Breast epithelium (tissue), 3 donors: Measurements from ENCODE around the gene MCF2L2.

Source experiments
- CTCF ChIP-seq, 3 donors: fragments of 450-650 bp; IDR thresholded peaks; one replicate each; pipeline ENCODE4 v1.5.1; 2016 to 2017; ENCODE audit warnings: antibody characterized with exemption in 3 of 3, mild to moderate bottlenecking in 3 of 3, moderate library complexity in 3 of 3
- POLR2AphosphoS5 ChIP-seq, 3 donors: sonication (generic); formaldehyde crosslinking; IDR thresholded peaks; one replicate each; pipeline ENCODE4 v1.6.1; 2017; ENCODE audit warnings: antibody characterized with exemption in 3 of 3

- TF ChIP-seq CTCF (IDR thresholded peaks at IDR 0.05) (no peak), POLR2AphosphoS5 (IDR thresholded peaks at IDR 0.05) (no peak)
Measured at GRCh38 chr3:183163563-183163962, 264.9 kb downstream of the MCF2L2 start.
